ENCODE results near the gene SH3TC2.

DNA sequence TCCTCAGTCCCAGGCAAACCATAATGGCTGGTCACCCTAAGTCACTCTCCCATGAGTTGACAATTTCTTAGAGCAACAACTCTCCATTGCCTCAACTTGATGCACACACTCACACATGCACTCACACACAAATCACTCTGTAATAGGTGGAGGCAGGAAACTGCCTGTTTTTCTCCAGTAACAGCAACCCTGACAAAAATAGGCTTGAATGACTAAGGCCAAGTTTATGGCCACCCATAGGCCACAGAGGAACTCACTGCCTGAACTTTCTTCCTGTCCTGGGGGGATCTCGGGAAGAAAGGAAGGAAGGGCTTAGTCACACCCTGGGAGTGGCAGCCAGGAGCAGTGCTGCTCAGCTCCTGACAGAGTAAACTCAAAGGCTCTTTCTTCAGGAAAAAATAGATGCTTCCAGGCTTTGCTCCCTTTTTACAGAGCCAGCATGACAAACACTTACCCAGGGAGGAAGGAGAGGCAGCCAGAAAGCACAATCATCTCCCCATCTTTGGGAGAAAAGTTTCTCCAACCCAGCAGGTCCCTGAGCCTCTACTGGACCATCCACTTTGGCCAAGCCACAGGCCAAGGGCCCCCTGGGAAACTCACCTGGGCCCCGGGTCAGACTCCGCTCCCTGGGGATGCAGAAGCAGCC, 368 bp downstream of the SH3TC2 start:
- TF ChIP-seq EZH2 (IDR thresholded peaks at IDR 0.05) (no peak), POLR2AphosphoS5 (IDR thresholded peaks at IDR 0.05; ENCODE audit: borderline replicate concordance, low read depth, low read length) (no peak), FOXP2 (optimal IDR thresholded peaks at IDR 0.05; ENCODE audit: control extremely low read depth, extremely low read length, insufficient read depth) (no peak)
